NCI-H2196 treated with DMSO at 0.1 percent for 48 hours (cell line): Measurements from ENCODE around the gene FAM53B.

Source experiments
- DNase-seq: peaks from one replicate; lab custom pipeline; 2025; ENCODE audit not compliant: unreplicated experiment; lab: John Stamatoyannopoulos, UW

Gene FAM53B

GRCh38 chr10:124587811-124588211 is 156.4 kb downstream of the FAM53B start:
- no peak for DNase-seq

GRCh38 chr10:124586142-124586541 is 158.0 kb downstream of the FAM53B start:
- DNase-seq, result no peak

GRCh38 chr10:124579011-124579399 is 165.2 kb downstream of the FAM53B start:
- no peak for DNase-seq

- no peak for DNase-seq
Measured at GRCh38 chr10:124578231-124579010, 165.8 kb downstream of the FAM53B start.

GRCh38 chr10:124577651-124578050 is 166.5 kb downstream of the FAM53B start:
- no peak for DNase-seq

GRCh38 chr10:124576526-124577420 is 167.4 kb downstream of the FAM53B start:
- DNase-seq, result no peak

- no peak for DNase-seq
Measured at GRCh38 chr10:124575107-124576035, 168.8 kb downstream of the FAM53B start.

- no peak for DNase-seq
Measured at GRCh38 chr10:124574456-124575070, 169.6 kb downstream of the FAM53B start.

- no peak for DNase-seq
Measured at GRCh38 chr10:124573726-124574455, 170.3 kb downstream of the FAM53B start.

GRCh38 chr10:124572751-124573150 is 171.4 kb downstream of the FAM53B start:
- no peak for DNase-seq

GRCh38 chr10:124570646-124571045 is 173.5 kb downstream of the FAM53B start:
- DNase-seq, result no peak

GRCh38 chr10:124569623-124570470 is 174.3 kb downstream of the FAM53B start:
- no peak for DNase-seq
